Tibial nerve (tissue), 4 donors: ENCODE results near the gene COMP. TPM values are rescaled to one million over a fixed set of nuclear protein-coding genes. Genes with fewer than 3 reads are reported as not detected.

Experiments used
- DNase-seq, 2 donors: peaks; one replicate each; pipeline ENCODE4 v3.0.0-alpha.2; 2019; ENCODE audit warnings: low spot score in 2 of 2
- H3K27ac ChIP-seq, 4 donors: fragments of 200-600 bp; sonication (generic) in 3 of 4; one replicate each; pipeline ENCODE4 v1.5.1; 2017 to 2019; ENCODE audit warnings: mild to moderate bottlenecking in 1 of 4
- H3K27me3 ChIP-seq, 2 donors: fragments of 200-600 bp; sonication (generic) in 1 of 2; one replicate each; pipeline versions ENCODE4 v1.5.1 to v1.6.0; 2017 to 2019
- H3K36me3 ChIP-seq, 3 donors: fragments of 200-600 bp; sonication (generic); one replicate each; pipeline ENCODE4 v1.5.1; 2018 to 2019
- H3K4me1 ChIP-seq, 4 donors: fragments of 200-600 bp; sonication (generic) in 3 of 4; one replicate each; pipeline ENCODE4 v1.5.1; 2017 to 2019
- H3K4me3 ChIP-seq, 4 donors: fragments of 200-600 bp; sonication (generic) in 3 of 4; one replicate each; pipeline ENCODE4 v1.5.1; 2017 to 2019; ENCODE audit warnings: mild to moderate bottlenecking in 1 of 4, moderate library complexity in 1 of 4
- H3K9me3 ChIP-seq, 4 donors: fragments of 200-600 bp; sonication (generic) in 3 of 4; one replicate each; pipeline ENCODE4 v1.5.1; 2017 to 2019
- EP300 ChIP-seq, 2 donors: sonication (generic); formaldehyde crosslinking; IDR thresholded peaks; one replicate each; pipeline ENCODE4 v1.6.1; 2017; ENCODE audit warnings: antibody characterized with exemption in 2 of 2, mild to moderate bottlenecking in 1 of 2
- POLR2A ChIP-seq, 2 donors: fragments of 450-650 bp; IDR thresholded peaks; one replicate each; pipeline ENCODE4 v1.6.1; 2017; ENCODE audit warnings: antibody characterized with exemption in 2 of 2, mild to moderate bottlenecking in 2 of 2, moderate library complexity in 2 of 2
- WGBS, 2 donors: methylation state at CpG; one replicate each; pipeline ENCODE4 v1.1.5; 2018; 5-methylcytosine and 5-hydroxymethylcytosine counted together
- total RNA-seq, 4 donors: library from RNA; depleted of rRNA; stranded (reverse); fragments of >200 nt; gene quantifications; one replicate each; pipeline ENCODE4 v1.1.0, GENCODE V29; 2016
- TF ChIP-seq, protein P1 (sequence below), 5 experiments: fragments of 200-600 bp in 3 of 5; fragments of 450-650 bp in 2 of 5; sonication (generic) in 3 of 5; IDR thresholded peaks; one replicate each; pipeline ENCODE4 v1.5.1; 2016 to 2019; ENCODE audit warnings: antibody characterized with exemption in 5 of 5, mild to moderate bottlenecking in 3 of 5, moderate library complexity in 2 of 5

Gene COMP
- 100 to 1,000 TPM in 1 of 4 donors, 10 to 100 TPM in 3; 14.0 to 117 (median 25.3) TPM for total RNA-seq

DNA sequence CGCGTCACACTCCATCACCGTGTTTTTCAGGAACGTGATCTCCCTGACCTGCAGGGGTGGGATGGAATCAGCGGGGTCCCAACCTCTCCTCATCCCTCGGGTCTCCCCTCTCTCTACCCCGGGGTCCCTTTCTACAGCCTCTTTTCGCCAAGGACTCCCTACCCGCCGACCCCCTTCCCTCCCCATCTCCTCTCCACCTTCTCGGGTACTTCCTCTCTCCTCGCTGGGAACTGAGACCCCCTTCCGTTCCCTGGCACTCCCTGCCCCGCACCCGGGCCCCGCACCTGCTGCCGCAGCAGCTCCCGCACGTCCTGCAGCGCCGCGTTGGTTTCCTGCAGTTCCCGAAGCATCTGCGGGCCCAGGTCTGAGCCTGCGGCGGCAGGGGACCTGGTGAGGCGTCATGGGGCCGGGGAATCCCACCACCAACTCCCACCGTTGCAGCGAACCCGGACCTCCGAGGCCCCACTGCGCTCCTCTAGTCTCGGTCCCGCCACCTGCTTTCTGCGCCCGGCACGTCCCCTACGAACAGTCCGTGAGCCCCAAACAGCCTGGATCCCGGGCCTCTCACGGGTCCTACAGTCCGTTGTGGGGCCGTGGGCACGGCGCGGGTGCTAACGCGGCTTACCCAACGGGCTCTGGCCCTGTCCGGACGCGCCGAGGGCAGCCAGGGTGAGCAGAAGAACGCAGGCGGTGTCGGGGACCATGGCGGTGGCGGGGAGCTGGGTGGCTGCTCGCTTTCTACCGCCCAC is at the start of gene COMP:
COMP (minus strand) TSS at position 740 of the 749 bp plus-strand sequence; CDS start at position 704, 36 bp downstream.
- Histone ChIP-seq H3K4me3 (peak within 1 kb of the TSS in 3 of 4 donors; percentile 9 to 39 (median 28)), H3K27ac (no peak within 1 kb of the TSS), H3K36me3 (no peaks in the 10 kb centered on the region), H3K4me1 (peaks cover 0 to 52% (median 31%) of the 10 kb centered on the region in 4 donors), H3K9me3 (no peaks in the 10 kb centered on the region), H3K27me3 (peaks cover 3 to 96% of the 10 kb centered on the region in 2 donors)
- TF ChIP-seq POLR2A (IDR thresholded peaks at IDR 0.05), result no peak
- TF ChIP-seq, protein P1, sequence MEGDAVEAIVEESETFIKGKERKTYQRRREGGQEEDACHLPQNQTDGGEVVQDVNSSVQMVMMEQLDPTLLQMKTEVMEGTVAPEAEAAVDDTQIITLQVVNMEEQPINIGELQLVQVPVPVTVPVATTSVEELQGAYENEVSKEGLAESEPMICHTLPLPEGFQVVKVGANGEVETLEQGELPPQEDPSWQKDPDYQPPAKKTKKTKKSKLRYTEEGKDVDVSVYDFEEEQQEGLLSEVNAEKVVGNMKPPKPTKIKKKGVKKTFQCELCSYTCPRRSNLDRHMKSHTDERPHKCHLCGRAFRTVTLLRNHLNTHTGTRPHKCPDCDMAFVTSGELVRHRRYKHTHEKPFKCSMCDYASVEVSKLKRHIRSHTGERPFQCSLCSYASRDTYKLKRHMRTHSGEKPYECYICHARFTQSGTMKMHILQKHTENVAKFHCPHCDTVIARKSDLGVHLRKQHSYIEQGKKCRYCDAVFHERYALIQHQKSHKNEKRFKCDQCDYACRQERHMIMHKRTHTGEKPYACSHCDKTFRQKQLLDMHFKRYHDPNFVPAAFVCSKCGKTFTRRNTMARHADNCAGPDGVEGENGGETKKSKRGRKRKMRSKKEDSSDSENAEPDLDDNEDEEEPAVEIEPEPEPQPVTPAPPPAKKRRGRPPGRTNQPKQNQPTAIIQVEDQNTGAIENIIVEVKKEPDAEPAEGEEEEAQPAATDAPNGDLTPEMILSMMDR (IDR thresholded peaks at IDR 0.05), result no peak
- TF ChIP-seq EP300 (IDR thresholded peaks at IDR 0.05), result no peak
- DNase-seq, result no peak
- WGBS, 2 donors, result 4 to 6% methylated on average over 30 to 35 of the region's 61 CpGs

DNA sequence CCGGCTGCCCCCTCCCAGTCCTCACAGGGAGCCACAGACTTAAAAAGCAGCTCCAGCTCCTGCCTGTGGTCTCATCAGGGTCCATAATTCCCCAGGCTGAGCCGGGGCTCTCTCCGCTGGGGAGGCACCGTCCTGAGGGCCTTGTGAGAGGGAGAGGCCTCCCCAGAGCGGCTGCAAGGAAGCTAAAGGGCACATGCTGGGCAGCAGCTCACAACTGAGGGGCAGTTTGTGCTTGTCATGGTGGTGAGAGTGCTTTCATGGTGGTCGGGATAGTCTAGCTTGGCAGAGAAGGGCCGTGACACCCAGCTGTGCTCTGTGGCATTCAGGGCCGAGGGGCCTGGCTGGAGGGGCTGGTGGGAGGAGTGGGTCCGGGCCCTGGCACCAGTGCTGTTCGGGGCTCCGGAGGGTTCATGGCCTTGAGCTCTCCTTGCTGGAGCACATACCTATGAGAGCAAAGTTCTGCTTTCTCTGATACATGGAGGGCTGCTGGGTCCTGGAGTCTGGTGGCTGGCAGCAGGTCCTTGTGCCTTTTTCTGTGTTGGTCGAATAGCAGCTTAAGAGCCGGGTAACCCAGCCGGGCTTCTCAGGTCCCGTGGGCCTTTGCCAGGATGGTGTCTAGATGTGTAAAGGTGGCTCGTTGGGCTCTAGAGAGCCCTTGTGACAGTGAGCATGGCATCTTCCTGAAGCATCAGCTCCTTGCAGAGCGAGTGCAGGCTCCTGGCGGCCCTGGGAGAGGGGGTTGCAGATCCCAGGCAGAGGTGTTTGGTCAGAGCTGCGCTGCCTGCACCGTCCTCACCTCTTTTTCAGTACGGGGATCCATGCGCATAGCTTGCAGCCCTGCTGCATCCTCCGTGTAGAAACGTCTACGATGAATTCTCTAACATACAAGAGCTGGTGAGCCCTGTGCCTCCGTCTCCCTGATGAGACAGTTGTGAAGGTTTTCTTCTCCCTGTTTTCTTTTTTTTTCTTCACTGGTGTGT is 49.5 kb upstream of the COMP start:
- WGBS, 2 donors, result 66 to 74% methylated on average over 24 of the region's 26 CpGs
- Histone ChIP-seq H3K27ac (no peak overlapping the region), H3K4me3 (peak overlapping the region in 1 of 4 donors; percentile 8), H3K9me3 (no peaks in the 10 kb centered on the region), H3K27me3 (no peaks in the 10 kb centered on the region), H3K36me3 (no peaks in the 10 kb centered on the region), H3K4me1 (peaks cover 0 to 98% (median 28%) of the 10 kb centered on the region in 4 donors)
- DNase-seq, result no peak
- TF ChIP-seq EP300 (IDR thresholded peaks at IDR 0.05) (no peak), POLR2A (IDR thresholded peaks at IDR 0.05) (no peak)
- TF ChIP-seq, protein P1 (IDR thresholded peaks at IDR 0.05), result no peak

DNA sequence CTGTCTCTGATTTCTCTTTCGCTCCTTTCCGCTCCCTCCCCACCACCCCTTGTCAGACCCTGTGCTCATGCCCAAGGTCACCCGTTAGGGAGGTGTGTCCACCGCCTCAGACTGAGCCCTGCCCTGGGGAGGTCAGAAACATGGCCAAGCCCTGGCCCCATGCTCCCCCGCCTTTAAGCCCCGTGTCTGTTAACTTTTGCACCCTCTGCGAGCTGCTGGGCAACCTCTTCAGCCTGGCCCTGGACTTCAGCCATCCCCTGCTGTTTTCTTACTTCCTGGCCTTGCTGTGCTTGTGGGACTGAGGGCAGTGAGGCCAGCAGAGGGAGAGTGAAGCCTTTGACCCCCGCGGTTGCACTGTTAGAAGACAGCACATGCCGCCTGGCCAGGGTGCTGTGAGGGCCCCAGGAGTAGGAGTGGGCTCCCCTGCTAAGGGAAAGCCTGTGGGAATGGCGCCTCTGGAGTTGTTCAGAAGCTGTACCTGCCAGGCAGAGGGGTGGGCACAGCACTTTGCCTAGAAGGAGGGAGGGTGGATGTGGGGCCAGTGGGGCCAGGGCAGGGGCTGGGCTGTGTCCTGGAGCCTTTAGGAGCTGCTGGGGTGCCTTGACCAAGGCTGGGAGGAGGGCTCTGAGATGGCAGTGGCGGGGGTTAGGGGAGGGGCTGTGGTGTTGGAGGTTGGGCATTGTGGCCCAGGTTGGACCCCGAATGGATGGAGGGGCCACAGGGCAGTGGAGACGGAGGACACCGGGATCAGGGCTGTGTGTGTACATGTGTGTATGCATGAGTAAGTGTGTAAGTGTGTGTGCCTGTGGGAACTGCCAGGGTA is 48.6 kb upstream of the COMP start:
- DNase-seq, result no peak
- Histone ChIP-seq H3K9me3 (no peaks in the 10 kb centered on the region), H3K27me3 (no peaks in the 10 kb centered on the region), H3K36me3 (peaks cover 0 to 7% (median 0%) of the 10 kb centered on the region in 3 donors), H3K4me1 (peaks cover 0 to 99% (median 31%) of the 10 kb centered on the region in 4 donors), H3K27ac (peak overlapping the region in 1 of 4 donors; percentile 11), H3K4me3 (peak overlapping the region in 1 of 4 donors; percentile 8)
- 56 to 57% methylated on average over 15 of the region's 15 CpGs for WGBS, 2 donors
- no peak for TF ChIP-seq EP300 (IDR thresholded peaks at IDR 0.05)
- TF ChIP-seq POLR2A (IDR thresholded peaks at IDR 0.05), result no peak
- TF ChIP-seq, protein P1 (IDR thresholded peaks at IDR 0.05), result no peak

DNA sequence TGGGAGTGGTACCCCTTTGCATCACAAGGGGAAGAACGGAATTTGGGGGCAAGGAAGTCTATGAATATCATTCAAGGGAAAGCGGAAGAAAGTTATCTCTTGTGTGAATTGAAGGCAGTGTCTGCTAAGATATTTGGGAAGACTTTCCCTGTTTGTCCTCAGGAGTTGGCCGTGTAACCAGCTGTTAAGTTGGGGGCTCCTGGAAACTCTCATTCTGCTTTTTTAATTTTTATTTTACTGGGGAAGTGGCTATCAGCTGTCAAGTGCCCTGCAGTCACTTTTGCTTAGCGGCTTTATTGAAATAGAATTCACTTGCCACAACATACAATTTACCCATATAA is 43.5 kb upstream of the COMP start:
- Histone ChIP-seq H3K36me3 (peaks cover 0 to 7% (median 0%) of the 10 kb centered on the region in 3 donors), H3K4me3 (no peak overlapping the region), H3K27me3 (no peaks in the 10 kb centered on the region), H3K4me1 (peaks cover 0 to 75% (median 29%) of the 10 kb centered on the region in 4 donors), H3K27ac (no peak overlapping the region), H3K9me3 (no peaks in the 10 kb centered on the region)
- no peak for DNase-seq
- no peak for TF ChIP-seq POLR2A (IDR thresholded peaks at IDR 0.05)
- TF ChIP-seq, protein P1 (IDR thresholded peaks at IDR 0.05), result no peak
- TF ChIP-seq EP300 (IDR thresholded peaks at IDR 0.05), result no peak
- 61 to 75% methylated on average over 4 of the region's 4 CpGs for WGBS, 2 donors
